ENCODE measurements around the gene CDH15. TPM values are rescaled to one million over a fixed set of nuclear protein-coding genes. Genes with fewer than 3 reads are reported as not detected.

The CDH15 gene
- total and polyA plus RNA-seq, 2 of the 13 experiments (the other 11 are each of a cell fraction or from before 2014, with no cell fraction given) = 0.74 to 2.2 TPM

DNA sequence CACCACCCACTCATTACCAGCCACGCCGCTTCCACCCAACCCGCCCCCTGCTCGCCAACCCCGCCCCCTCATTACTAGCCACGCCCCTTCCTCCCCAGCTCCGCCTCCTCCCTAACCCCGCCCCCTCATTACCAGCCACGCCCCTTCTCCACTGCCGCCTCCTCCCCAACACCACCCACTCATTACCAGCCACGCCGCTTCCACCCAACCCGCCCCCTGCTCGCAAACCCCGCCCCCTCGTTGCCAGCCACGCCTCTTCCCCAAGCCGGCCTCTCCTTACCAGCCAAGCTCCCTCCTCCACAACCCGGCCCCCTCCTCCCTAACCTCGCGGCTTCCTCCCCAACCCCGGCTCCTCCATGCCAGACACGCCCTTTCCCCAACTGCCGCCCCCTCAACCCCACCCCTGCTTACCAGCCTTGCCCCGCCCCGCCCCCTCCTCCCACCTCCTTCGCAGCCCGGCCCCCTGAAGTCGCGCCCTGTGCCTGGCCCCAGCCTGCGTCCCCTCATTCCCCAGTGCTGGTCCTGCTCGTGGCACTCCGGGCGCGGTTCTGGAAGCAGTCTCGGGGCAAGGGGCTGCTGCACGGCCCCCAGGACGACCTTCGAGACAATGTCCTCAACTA lies 21.5 kb downstream of the CDH15 start (continued):
- TF ChIP-seq, protein P1, sequence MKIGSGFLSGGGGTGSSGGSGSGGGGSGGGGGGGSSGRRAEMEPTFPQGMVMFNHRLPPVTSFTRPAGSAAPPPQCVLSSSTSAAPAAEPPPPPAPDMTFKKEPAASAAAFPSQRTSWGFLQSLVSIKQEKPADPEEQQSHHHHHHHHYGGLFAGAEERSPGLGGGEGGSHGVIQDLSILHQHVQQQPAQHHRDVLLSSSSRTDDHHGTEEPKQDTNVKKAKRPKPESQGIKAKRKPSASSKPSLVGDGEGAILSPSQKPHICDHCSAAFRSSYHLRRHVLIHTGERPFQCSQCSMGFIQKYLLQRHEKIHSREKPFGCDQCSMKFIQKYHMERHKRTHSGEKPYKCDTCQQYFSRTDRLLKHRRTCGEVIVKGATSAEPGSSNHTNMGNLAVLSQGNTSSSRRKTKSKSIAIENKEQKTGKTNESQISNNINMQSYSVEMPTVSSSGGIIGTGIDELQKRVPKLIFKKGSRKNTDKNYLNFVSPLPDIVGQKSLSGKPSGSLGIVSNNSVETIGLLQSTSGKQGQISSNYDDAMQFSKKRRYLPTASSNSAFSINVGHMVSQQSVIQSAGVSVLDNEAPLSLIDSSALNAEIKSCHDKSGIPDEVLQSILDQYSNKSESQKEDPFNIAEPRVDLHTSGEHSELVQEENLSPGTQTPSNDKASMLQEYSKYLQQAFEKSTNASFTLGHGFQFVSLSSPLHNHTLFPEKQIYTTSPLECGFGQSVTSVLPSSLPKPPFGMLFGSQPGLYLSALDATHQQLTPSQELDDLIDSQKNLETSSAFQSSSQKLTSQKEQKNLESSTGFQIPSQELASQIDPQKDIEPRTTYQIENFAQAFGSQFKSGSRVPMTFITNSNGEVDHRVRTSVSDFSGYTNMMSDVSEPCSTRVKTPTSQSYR (CRISPR knock-in tag; IDR thresholded peaks at IDR 0.05; ENCODE audit: borderline replicate concordance) = no peak
- TF ChIP-seq POGZ (CRISPR knock-in tag; IDR thresholded peaks at IDR 0.05) = no peak
- no peak for TF ChIP-seq ZNF782 (CRISPR knock-in tag; IDR thresholded peaks at IDR 0.05; ENCODE audit: borderline replicate concordance)
- TF ChIP-seq HOXD1 (CRISPR knock-in tag; IDR thresholded peaks at IDR 0.05) = no peak
- TF ChIP-seq, protein P2, sequence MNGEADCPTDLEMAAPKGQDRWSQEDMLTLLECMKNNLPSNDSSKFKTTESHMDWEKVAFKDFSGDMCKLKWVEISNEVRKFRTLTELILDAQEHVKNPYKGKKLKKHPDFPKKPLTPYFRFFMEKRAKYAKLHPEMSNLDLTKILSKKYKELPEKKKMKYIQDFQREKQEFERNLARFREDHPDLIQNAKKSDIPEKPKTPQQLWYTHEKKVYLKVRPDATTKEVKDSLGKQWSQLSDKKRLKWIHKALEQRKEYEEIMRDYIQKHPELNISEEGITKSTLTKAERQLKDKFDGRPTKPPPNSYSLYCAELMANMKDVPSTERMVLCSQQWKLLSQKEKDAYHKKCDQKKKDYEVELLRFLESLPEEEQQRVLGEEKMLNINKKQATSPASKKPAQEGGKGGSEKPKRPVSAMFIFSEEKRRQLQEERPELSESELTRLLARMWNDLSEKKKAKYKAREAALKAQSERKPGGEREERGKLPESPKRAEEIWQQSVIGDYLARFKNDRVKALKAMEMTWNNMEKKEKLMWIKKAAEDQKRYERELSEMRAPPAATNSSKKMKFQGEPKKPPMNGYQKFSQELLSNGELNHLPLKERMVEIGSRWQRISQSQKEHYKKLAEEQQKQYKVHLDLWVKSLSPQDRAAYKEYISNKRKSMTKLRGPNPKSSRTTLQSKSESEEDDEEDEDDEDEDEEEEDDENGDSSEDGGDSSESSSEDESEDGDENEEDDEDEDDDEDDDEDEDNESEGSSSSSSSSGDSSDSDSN (CRISPR knock-in tag; IDR thresholded peaks at IDR 0.05) = no peak
- TF ChIP-seq NKX3-1 (CRISPR knock-in tag; IDR thresholded peaks at IDR 0.05) = no peak
- no peak for TF ChIP-seq ZNF577 (CRISPR knock-in tag; IDR thresholded peaks at IDR 0.05; ENCODE audit: borderline replicate concordance, low read depth)
- no peak for TF ChIP-seq NCOA1 (CRISPR knock-in tag; IDR thresholded peaks at IDR 0.05)
- TF ChIP-seq SKI (IDR thresholded peaks at IDR 0.05; ENCODE audit: partially characterized antibody) = no peak
- peak; percentile 87 for TF ChIP-seq AGO1 (IDR thresholded peaks at IDR 0.05; ENCODE audit: low read depth, low read length, poor library complexity, severe bottlenecking)
- TF ChIP-seq ZNF558 (CRISPR knock-in tag; IDR thresholded peaks at IDR 0.05; ENCODE audit: borderline replicate concordance) = no peak
- TF ChIP-seq, protein P3, sequence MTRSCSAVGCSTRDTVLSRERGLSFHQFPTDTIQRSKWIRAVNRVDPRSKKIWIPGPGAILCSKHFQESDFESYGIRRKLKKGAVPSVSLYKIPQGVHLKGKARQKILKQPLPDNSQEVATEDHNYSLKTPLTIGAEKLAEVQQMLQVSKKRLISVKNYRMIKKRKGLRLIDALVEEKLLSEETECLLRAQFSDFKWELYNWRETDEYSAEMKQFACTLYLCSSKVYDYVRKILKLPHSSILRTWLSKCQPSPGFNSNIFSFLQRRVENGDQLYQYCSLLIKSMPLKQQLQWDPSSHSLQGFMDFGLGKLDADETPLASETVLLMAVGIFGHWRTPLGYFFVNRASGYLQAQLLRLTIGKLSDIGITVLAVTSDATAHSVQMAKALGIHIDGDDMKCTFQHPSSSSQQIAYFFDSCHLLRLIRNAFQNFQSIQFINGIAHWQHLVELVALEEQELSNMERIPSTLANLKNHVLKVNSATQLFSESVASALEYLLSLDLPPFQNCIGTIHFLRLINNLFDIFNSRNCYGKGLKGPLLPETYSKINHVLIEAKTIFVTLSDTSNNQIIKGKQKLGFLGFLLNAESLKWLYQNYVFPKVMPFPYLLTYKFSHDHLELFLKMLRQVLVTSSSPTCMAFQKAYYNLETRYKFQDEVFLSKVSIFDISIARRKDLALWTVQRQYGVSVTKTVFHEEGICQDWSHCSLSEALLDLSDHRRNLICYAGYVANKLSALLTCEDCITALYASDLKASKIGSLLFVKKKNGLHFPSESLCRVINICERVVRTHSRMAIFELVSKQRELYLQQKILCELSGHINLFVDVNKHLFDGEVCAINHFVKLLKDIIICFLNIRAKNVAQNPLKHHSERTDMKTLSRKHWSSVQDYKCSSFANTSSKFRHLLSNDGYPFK (CRISPR knock-in tag; IDR thresholded peaks at IDR 0.05; ENCODE audit: borderline replicate concordance) = no peak
- TF ChIP-seq GATA4 (IDR thresholded peaks at IDR 0.05; ENCODE audit: borderline replicate concordance, low read depth) = no peak
- TF ChIP-seq, protein P4, sequence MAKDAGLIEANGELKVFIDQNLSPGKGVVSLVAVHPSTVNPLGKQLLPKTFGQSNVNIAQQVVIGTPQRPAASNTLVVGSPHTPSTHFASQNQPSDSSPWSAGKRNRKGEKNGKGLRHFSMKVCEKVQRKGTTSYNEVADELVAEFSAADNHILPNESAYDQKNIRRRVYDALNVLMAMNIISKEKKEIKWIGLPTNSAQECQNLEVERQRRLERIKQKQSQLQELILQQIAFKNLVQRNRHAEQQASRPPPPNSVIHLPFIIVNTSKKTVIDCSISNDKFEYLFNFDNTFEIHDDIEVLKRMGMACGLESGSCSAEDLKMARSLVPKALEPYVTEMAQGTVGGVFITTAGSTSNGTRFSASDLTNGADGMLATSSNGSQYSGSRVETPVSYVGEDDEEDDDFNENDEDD (CRISPR knock-in tag; IDR thresholded peaks at IDR 0.05; ENCODE audit: borderline replicate concordance) = no peak
